H1 (cell line): ENCODE measurements around the gene PFDN1. TPM values are rescaled to one million over a fixed set of nuclear protein-coding genes. Genes with fewer than 3 reads are reported as not detected.

Experiments
- CBX8 ChIP-seq: fragments of 300-800, 300-1000 bp; sonication (generic); IDR thresholded peaks from 2 replicates; pipeline ENCODE4 v1.7.1; 2016; ENCODE audit warnings: low read depth, low read length, borderline replicate concordance
- CHD7 ChIP-seq: fragments of 300-600 bp; sonication (generic); IDR thresholded peaks from 2 replicates; pipeline ENCODE4 v1.7.1; 2012; ENCODE audit warnings: low read length, moderate library complexity, mild to moderate bottlenecking, inconsistent platforms; ENCODE audit not compliant: insufficient replicate concordance
- MAFK ChIP-seq: IDR thresholded peaks from 2 replicates; pipeline ENCODE4 v1.6.1; 2012; ENCODE audit warnings: low read depth, mild to moderate bottlenecking, improper control_type of control experiment, low read length
- RBBP5 ChIP-seq: IDR thresholded peaks from 2 replicates; pipeline ENCODE4 v1.7.1; 2012; ENCODE audit warnings: low read depth, mild to moderate bottlenecking, inconsistent platforms, low read length, moderate library complexity, borderline replicate concordance
- polyA plus RNA-seq, 7 experiments: library from polyadenylated mRNA; depleted of rRNA in 3 of 7; stranded (reverse) in 5 of 7; unstranded in 2 of 7; fragments of >200 nt in 5 of 7; fragments of 200-250 nt in 2 of 7; gene quantifications; 1 replicate in 5 of 7; 2 replicates in 1 of 7; 4 replicates in 1 of 7; pipeline versions ENCODE4 v1.2.1 to v1.2.3, GENCODE V29; 2011 to 2013; ENCODE audit warnings: missing spikeins in 2 of 7, mixed read lengths in 2 of 7
- total RNA-seq: library from RNA; stranded (reverse); fragmentation: NEBNext Ultra II Directional; extraction: Animal tissue kit (Norgen Biotek cat#: 25700); gene quantifications from 2 replicates; pipeline ENCODE4 v1.2.1, GENCODE V29; 2021

PFDN1 gene
- total and polyA plus RNA-seq, 2 of the 8 experiments (the other 6 are each of a cell fraction or from before 2014, with no cell fraction given), result 53.0 to 89.6 TPM

- TF ChIP-seq CHD7 (no peak), MAFK (no peak), RBBP5 (no peak), CBX8 (no peak)
Measured at GRCh38 chr5:140318792-140319191, 15.9 kb upstream of the PFDN1 start (continued).
